Pancreas (tissue), 10 donors: ENCODE results near the gene CDK7. TPM values are rescaled to one million over a fixed set of nuclear protein-coding genes. Genes with fewer than 3 reads are reported as not detected.

Source experiments
- ATAC-seq, 4 donors: fragments of 200-7000 bp; cut with Tn5 transposase; one replicate each; pipeline versions ENCODE4 v1.8.0 to v1.9.1; 2020; ENCODE audit warnings: mild to moderate bottlenecking in 4 of 4, moderate library complexity in 4 of 4
- DNase-seq, 6 donors: peaks; one replicate each; pipeline ENCODE4 v3.0.0-alpha.2; 2020
- FAIRE-seq: peaks from 2 replicates; lab custom pipeline; 2012; peaks lifted over from hg19 to GRCh38; lab: Jason Lieb, UNC
- H3K27ac ChIP-seq, 4 donors: fragments of 200-600 bp; sonication (generic); 1 replicate in 3 of 4; 2 replicates in 1 of 4; pipeline versions ENCODE4 v1.5.0 to v1.8.0; 2020
- H3K27me3 ChIP-seq, 4 donors: fragments of 200-600 bp; one replicate each; pipeline ENCODE4 v1.8.0; 2021
- H3K36me3 ChIP-seq, 3 donors: fragments of 200-600 bp; sonication (generic) in 1 of 3; one replicate each; pipeline versions ENCODE4 v1.5.0 to v1.8.0; 2020 to 2021
- H3K4me1 ChIP-seq, 3 donors: fragments of 200-600 bp; one replicate each; pipeline ENCODE4 v1.8.0; 2021
- H3K4me3 ChIP-seq, 4 donors: fragments of 200-600 bp; sonication (generic) in 2 of 4; one replicate each; pipeline versions ENCODE4 v1.5.0 to v1.8.0; 2020 to 2021
- H3K9me3 ChIP-seq, 4 donors: fragments of 200-600 bp; one replicate each; pipeline ENCODE4 v1.8.0; 2021
- CTCF ChIP-seq, 4 donors: fragments of 200-600 bp; sonication (generic) in 3 of 4; IDR thresholded peaks; one replicate each; pipeline versions ENCODE4 v1.5.0 to v1.8.0; 2021; ENCODE audit warnings: antibody characterized with exemption in 4 of 4
- WGBS, 2 donors: extraction: QIAGEN DNeasy Blood & Tissue Kit; methylation state at CpG; one replicate each; pipeline ENCODE4 v1.1.7; 2013; 5-methylcytosine and 5-hydroxymethylcytosine counted together
- intact Hi-C, 3 donors: fragments of 100-400 bp; cut with DNase I; formaldehyde crosslinking; loops; one replicate each; pipeline versions ENCODE4 v1.11.1 to v1.14.2; 2022
- polyA plus RNA-seq, 2 donors: library from polyadenylated mRNA; stranded (reverse); fragments of 200-250 nt; gene quantifications; one replicate each; pipeline ENCODE4 v1.2.3, GENCODE V29; 2013
- total RNA-seq, 6 donors: library from RNA; stranded (reverse); fragmentation: NEBNext Ultra II Directional in 4 of 6; extraction: Animal tissue kit (Norgen Biotek cat#: 25700) in 4 of 6; gene quantifications; one replicate each; pipeline versions ENCODE4 v1.2.1 to v1.2.4, GENCODE V29; 2021 to 2023
- donor health status: healthy with polysubstance abuse.
- donor health status: DM: no; HTN: no; CAD: no; lungs with moderate emphysema.
- donor health status: DM: no; HTN: no; CAD: no.
- donor health status: control.
- donor health status: control.
- donor health status: Bipolar disorder and iron deficiency.
- donor health status: DM: yes; HTN: yes; CAD: no.
- donor health status: DM: no; HTN: no; CAD: no.
- donor health status: DM: no; HTN: no; CAD: no.
- donor health status: DM: yes; HTN: yes; CAD: no.

CDK7 gene
- total and polyA plus RNA-seq, 8 donors = 6.2 to 13.6 (median 10.2) TPM

GRCh38 chr5:69275563-69275962 is 40.9 kb downstream of the CDK7 start:
- TF ChIP-seq CTCF (IDR thresholded peaks at IDR 0.05) = no peak
- ATAC-seq = no peak
- H3K9me3 ChIP-seq = no peaks in the 10 kb centered on the region
- H3K27ac ChIP-seq = no peak overlapping the region
- DNase-seq = no peak
- H3K4me1 ChIP-seq = no peaks in the 10 kb centered on the region
- no peak for FAIRE-seq
- intact Hi-C loops = no loop called here
- peaks cover 0 to 5% (median 4%) of the 10 kb centered on the region in 3 donors for H3K36me3 ChIP-seq
- no peak overlapping the region for H3K4me3 ChIP-seq
- WGBS, 2 donors = 99% methylated on average over 7 of the region's 7 CpGs
- no peaks in the 10 kb centered on the region for H3K27me3 ChIP-seq

- peak; percentile 34 for FAIRE-seq
- no peak overlapping the region for H3K27ac ChIP-seq
- peaks cover 0 to 9% (median 4%) of the 10 kb centered on the region in 3 donors for H3K36me3 ChIP-seq
- no peak for ATAC-seq
- H3K4me1 ChIP-seq = no peaks in the 10 kb centered on the region
- DNase-seq = no peak
- H3K27me3 ChIP-seq = no peaks in the 10 kb centered on the region
- no peaks in the 10 kb centered on the region for H3K9me3 ChIP-seq
- no peak overlapping the region for H3K4me3 ChIP-seq
- WGBS, 2 donors = 62 to 64% methylated on average over 5 of the region's 5 CpGs
- intact Hi-C loops = no loop called here
- TF ChIP-seq CTCF (IDR thresholded peaks at IDR 0.05) = no peak
Observed at GRCh38 chr5:69276422-69277174, 41.9 kb downstream of the CDK7 start.

- TF ChIP-seq CTCF (IDR thresholded peaks at IDR 0.05) = no peak
- no peak for DNase-seq
- no peak overlapping the region for H3K27ac ChIP-seq
- no peak for FAIRE-seq
- ATAC-seq = no peak
- H3K4me1 ChIP-seq = no peaks in the 10 kb centered on the region
- intact Hi-C loops = no loop called here
- H3K27me3 ChIP-seq = no peaks in the 10 kb centered on the region
- H3K9me3 ChIP-seq = no peaks in the 10 kb centered on the region
- no peak overlapping the region for H3K4me3 ChIP-seq
- WGBS, 2 donors = 87 to 88% methylated on average over 5 of the region's 5 CpGs
- peaks cover 0 to 23% (median 4%) of the 10 kb centered on the region in 3 donors for H3K36me3 ChIP-seq
Observed at GRCh38 chr5:69279517-69279916, 44.8 kb downstream of the CDK7 start.

GRCh38 chr5:69281114-69281513 is 46.4 kb downstream of the CDK7 start:
- DNase-seq (no peak), ATAC-seq (no peak), FAIRE-seq (no peak)
- no peak overlapping the region for H3K27ac ChIP-seq
- WGBS, 2 donors = 94 to 96% methylated on average over 1 of the region's 1 CpG
- peaks cover 0 to 25% (median 4%) of the 10 kb centered on the region in 3 donors for H3K36me3 ChIP-seq
- H3K4me1 ChIP-seq = no peaks in the 10 kb centered on the region
- intact Hi-C loops = no loop called here
- no peaks in the 10 kb centered on the region for H3K27me3 ChIP-seq
- TF ChIP-seq CTCF (IDR thresholded peaks at IDR 0.05) = no peak
- H3K9me3 ChIP-seq = no peaks in the 10 kb centered on the region
- no peak overlapping the region for H3K4me3 ChIP-seq

- TF ChIP-seq CTCF (IDR thresholded peaks at IDR 0.05) = no peak
- FAIRE-seq = no peak
- H3K4me3 ChIP-seq = no peak overlapping the region
- no peak overlapping the region for H3K27ac ChIP-seq
- no peak for ATAC-seq
- H3K27me3 ChIP-seq = no peaks in the 10 kb centered on the region
- H3K36me3 ChIP-seq = peaks cover 0 to 19% (median 4%) of the 10 kb centered on the region in 3 donors
- WGBS, 2 donors = 95 to 96% methylated on average over 2 of the region's 2 CpGs
- intact Hi-C loops = no loop called here
- H3K9me3 ChIP-seq = no peaks in the 10 kb centered on the region
- DNase-seq = no peak
- H3K4me1 ChIP-seq = no peaks in the 10 kb centered on the region
Observed at GRCh38 chr5:69284203-69284602, 49.5 kb downstream of the CDK7 start.
